H1 (cell line): Measurements from ENCODE around the gene GPSM1. TPM values are rescaled to one million over a fixed set of nuclear protein-coding genes. Genes with fewer than 3 reads are reported as not detected.
A peak's percentile ranks its signal among the peaks of the same experiment; 100 is the strongest.

Source experiments
- CTCF ChIA-PET: fragments of 300-600 bp; sonication (Branson Sonifier 250); formaldehyde crosslinking; loops from one replicate; lab custom pipeline; 2021; ENCODE audit not compliant: partially characterized antibody; lab: Charles Lee
- POLR2A ChIA-PET: fragments of 300-600 bp; sonication (Branson Sonifier 250); formaldehyde crosslinking; loops from one replicate; lab custom pipeline; 2021; ENCODE audit warnings: inconsistent platforms; ENCODE audit not compliant: partially characterized antibody; lab: Charles Lee
- DNase-seq, 2 experiments: peaks; one replicate each; pipeline versions ENCODE4 v3.0.0 to v3.0.0-alpha.2; 2010 to 2022; ENCODE audit warnings: low spot score in 2 of 2, low read depth in 1 of 2, mixed read lengths in 1 of 2
- FAIRE-seq: peaks from 2 replicates; lab custom pipeline; 2011; peaks lifted over from hg19 to GRCh38; lab: Jason Lieb, UNC
- H2AFZ ChIP-seq: 2 replicates; pipeline ENCODE4 v1.8.1; 2012; ENCODE audit warnings: low read length, inconsistent platforms
- H2AK5ac ChIP-seq: 2 replicates; pipeline ENCODE4 v1.6.1; 2013; ENCODE audit warnings: low read depth, low read length
- H2BK120ac ChIP-seq: replicated peaks from 2 replicates; pipeline ENCODE3; 2013; ENCODE audit warnings: low read depth, low read length, inconsistent platforms
- H2BK12ac ChIP-seq: 2 replicates; pipeline ENCODE4 v1.6.1; 2013; ENCODE audit warnings: low read depth, low read length
- H2BK15ac ChIP-seq: 2 replicates; pipeline ENCODE4 v1.6.1; 2013; ENCODE audit warnings: low read length
- H2BK20ac ChIP-seq: 2 replicates; pipeline ENCODE4 v1.6.1; 2013; ENCODE audit warnings: low read length
- H2BK5ac ChIP-seq: 2 replicates; pipeline ENCODE4 v1.6.1; 2013; ENCODE audit warnings: low read depth, low read length
- H3K14ac ChIP-seq: 2 replicates; pipeline ENCODE4 v1.6.1; 2013; ENCODE audit warnings: inconsistent platforms; ENCODE audit not compliant: insufficient read length
- H3K18ac ChIP-seq: 2 replicates; pipeline ENCODE4 v1.6.1; 2013; ENCODE audit warnings: low read length; ENCODE audit errors: extremely low read depth
- H3K23ac ChIP-seq: 2 replicates; pipeline ENCODE4 v1.6.1; 2013; ENCODE audit warnings: inconsistent platforms; ENCODE audit not compliant: insufficient read length
- H3K23me2 ChIP-seq: 2 replicates; pipeline ENCODE4 v1.6.1; 2013; ENCODE audit warnings: low read depth, low read length
- H3K27ac ChIP-seq: 2 replicates; pipeline ENCODE4 v1.6.1; 2011; ENCODE audit warnings: low read depth, low read length, inconsistent platforms
- H3K27me3 ChIP-seq, 4 experiments: replicated peaks in 1 of 4; 1 replicate in 1 of 4; 2 replicates in 3 of 4; pipeline versions ENCODE4 v1.6.1 to v1.8.1; 2011 to 2013; ENCODE audit warnings: low read length in 3 of 4, mild to moderate bottlenecking in 3 of 4, inconsistent platforms in 2 of 4, mixed read lengths in 2 of 4, moderate library complexity in 1 of 4; ENCODE audit not compliant: control insufficient read depth in 3 of 4, insufficient read depth in 3 of 4; ENCODE audit errors: extremely low read depth in 1 of 4
- H3K36me3 ChIP-seq, 4 experiments: 2 replicates each; pipeline versions ENCODE4 v1.6.1 to v1.8.1; 2011 to 2013; ENCODE audit warnings: mild to moderate bottlenecking in 4 of 4, low read length in 3 of 4, moderate library complexity in 2 of 4, control low read depth in 1 of 4, inconsistent platforms in 1 of 4; ENCODE audit not compliant: insufficient read depth in 4 of 4, control insufficient read depth in 2 of 4
- H3K4ac ChIP-seq: replicated peaks from 2 replicates; pipeline ENCODE3; 2013; ENCODE audit warnings: low read length, low read depth, mixed read lengths, inconsistent platforms; ENCODE audit not compliant: insufficient read length
- H3K4me1 ChIP-seq, 4 experiments: replicated peaks in 1 of 4; 1 replicate in 1 of 4; 2 replicates in 3 of 4; pipeline versions ENCODE4 v1.6.1 to v1.8.1; 2011 to 2013; ENCODE audit warnings: low read length in 3 of 4, inconsistent platforms in 2 of 4, mixed read lengths in 1 of 4; ENCODE audit not compliant: insufficient read depth in 4 of 4, control insufficient read depth in 3 of 4
- H3K4me2 ChIP-seq, 2 experiments: 2 replicates each; pipeline versions ENCODE4 v1.6.1 to v1.8.1; 2011 to 2013; ENCODE audit warnings: low read depth in 2 of 2, low read length in 2 of 2, control low read depth in 1 of 2, inconsistent platforms in 1 of 2, mild to moderate bottlenecking in 1 of 2; ENCODE audit not compliant: insufficient read depth in 1 of 2
- H3K4me3 ChIP-seq, 4 experiments: fragments of 200-600, 300-600 bp in 1 of 4; sonication (generic), shearing (Covaris generic), sonication (Bioruptor Twin) in 1 of 4; 2 replicates each; pipeline versions ENCODE4 v1.5.1 to v1.8.1; 2011 to 2016; ENCODE audit warnings: low read length in 4 of 4, low read depth in 3 of 4, control low read depth in 2 of 4, inconsistent platforms in 2 of 4, mild to moderate bottlenecking in 2 of 4, mixed read lengths in 1 of 4, moderate library complexity in 1 of 4; ENCODE audit not compliant: insufficient read depth in 2 of 4; ENCODE audit errors: extremely low read depth in 1 of 4
- H3K56ac ChIP-seq: replicated peaks from 2 replicates; pipeline ENCODE3; 2013; ENCODE audit warnings: low read depth, mild to moderate bottlenecking, mixed read lengths, low read length, inconsistent platforms; ENCODE audit not compliant: insufficient read length
- H3K79me1 ChIP-seq: 2 replicates; pipeline ENCODE4 v1.6.1; 2013; ENCODE audit warnings: low read depth, low read length, control low read depth
- H3K79me2 ChIP-seq, 2 experiments: 2 replicates each; pipeline versions ENCODE4 v1.6.1 to v1.8.1; 2012 to 2013; ENCODE audit warnings: low read length in 2 of 2, mild to moderate bottlenecking in 2 of 2, inconsistent platforms in 1 of 2; ENCODE audit not compliant: insufficient read depth in 2 of 2, control insufficient read depth in 1 of 2
- H3K9ac ChIP-seq, 4 experiments: replicated peaks in 1 of 4; 1 replicate in 1 of 4; 2 replicates in 3 of 4; pipeline versions ENCODE4 v1.6.1 to v1.8.1; 2011 to 2013; ENCODE audit warnings: low read depth in 3 of 4, low read length in 3 of 4, control low read depth in 2 of 4, mild to moderate bottlenecking in 2 of 4, moderate library complexity in 2 of 4, inconsistent platforms in 1 of 4; ENCODE audit errors: extremely low read depth in 1 of 4
- H3K9me3 ChIP-seq, 2 experiments: 2 replicates each; pipeline versions ENCODE4 v1.6.1 to v1.8.1; 2012 to 2013; ENCODE audit warnings: mild to moderate bottlenecking in 2 of 2, moderate library complexity in 2 of 2, control low read depth in 1 of 2, inconsistent platforms in 1 of 2, low read depth in 1 of 2, low read length in 1 of 2, mixed read lengths in 1 of 2; ENCODE audit not compliant: insufficient read depth in 2 of 2
- H4K20me1 ChIP-seq, 2 experiments: replicated peaks in 1 of 2; 2 replicates each; pipeline versions ENCODE3 to v1.8.1; 2011 to 2013; ENCODE audit warnings: inconsistent platforms in 2 of 2, low read length in 2 of 2, mild to moderate bottlenecking in 1 of 2; ENCODE audit not compliant: insufficient read depth in 2 of 2, control insufficient read depth in 1 of 2
- H4K5ac ChIP-seq: 2 replicates; pipeline ENCODE4 v1.6.1; 2013; ENCODE audit warnings: low read length, low read depth, mixed read lengths, inconsistent platforms; ENCODE audit not compliant: insufficient read length
- H4K8ac ChIP-seq: 2 replicates; pipeline ENCODE4 v1.8.0; 2013; ENCODE audit warnings: mild to moderate bottlenecking, moderate library complexity, low read length, inconsistent platforms; ENCODE audit not compliant: insufficient read depth; ENCODE audit errors: extremely low read depth
- H4K91ac ChIP-seq: replicated peaks from 2 replicates; pipeline ENCODE3; 2013; ENCODE audit warnings: low read length, mixed read lengths, inconsistent platforms; ENCODE audit not compliant: insufficient read length
- BACH1 ChIP-seq: IDR thresholded peaks from 2 replicates; pipeline ENCODE4 v1.6.1; 2012; ENCODE audit warnings: low read length, improper control_type of control experiment
- BCL11A ChIP-seq, 2 experiments: IDR thresholded peaks; one replicate each; pipeline ENCODE4 v1.6.1; 2011; ENCODE audit warnings: low read depth in 2 of 2, low read length in 2 of 2, mild to moderate bottlenecking in 2 of 2
- CEBPB ChIP-seq: IDR thresholded peaks from 2 replicates; pipeline ENCODE4 v1.6.1; 2012; ENCODE audit warnings: low read depth, low read length
- HDAC2 ChIP-seq, 2 experiments: fragments of 300-600 bp in 1 of 2; sonication (generic) in 1 of 2; IDR thresholded peaks; 2 replicates each; pipeline ENCODE4 v1.6.1; 2011 to 2012; ENCODE audit warnings: low read depth in 2 of 2, low read length in 2 of 2, mild to moderate bottlenecking in 2 of 2, moderate library complexity in 2 of 2, borderline replicate concordance in 1 of 2, inconsistent platforms in 1 of 2
- JUN ChIP-seq: IDR thresholded peaks from 2 replicates; pipeline ENCODE4 v1.6.1; 2011; ENCODE audit warnings: low read depth, mild to moderate bottlenecking, improper control_type of control experiment, low read length
- KDM1A ChIP-seq: fragments of 200-600, 300-600 bp; sonication (generic); IDR thresholded peaks from 2 replicates; pipeline ENCODE4 v1.7.1; 2016; ENCODE audit warnings: mild to moderate bottlenecking, low read length, borderline replicate concordance
- KDM4A ChIP-seq: IDR thresholded peaks from one replicate; pipeline ENCODE4 v1.7.1; 2012; ENCODE audit warnings: low read depth, mild to moderate bottlenecking, moderate library complexity, low read length, inconsistent platforms; ENCODE audit not compliant: severe bottlenecking
- PHF8 ChIP-seq: fragments of 200-600 bp; sonication (generic); conservative IDR thresholded peaks from 2 replicates; pipeline ENCODE4 v1.7.1; 2012; ENCODE audit warnings: low read depth, mild to moderate bottlenecking, inconsistent platforms, low read length, moderate library complexity
- RAD21 ChIP-seq, 2 experiments: IDR thresholded peaks in 1 of 2; conservative IDR thresholded peaks in 1 of 2; 2 replicates each; pipeline ENCODE4 v1.6.1; 2011; ENCODE audit warnings: low read depth in 2 of 2, low read length in 2 of 2, improper control_type of control experiment in 1 of 2, inconsistent platforms in 1 of 2, mild to moderate bottlenecking in 1 of 2, moderate library complexity in 1 of 2
- RFX5 ChIP-seq: IDR thresholded peaks from 2 replicates; pipeline ENCODE4 v1.6.1; 2011; ENCODE audit warnings: low read depth, low read length, improper control_type of control experiment, borderline replicate concordance
- SIX5 ChIP-seq: IDR thresholded peaks from 2 replicates; pipeline ENCODE4 v1.6.1; 2011; ENCODE audit warnings: mild to moderate bottlenecking, low read depth, low read length
- SP2 ChIP-seq: IDR thresholded peaks from 2 replicates; pipeline ENCODE4 v1.6.1; 2012; ENCODE audit warnings: mild to moderate bottlenecking, low read length, inconsistent platforms
- TCF12 ChIP-seq: IDR thresholded peaks from 2 replicates; pipeline ENCODE4 v1.6.1; 2011; ENCODE audit warnings: low read depth, mild to moderate bottlenecking, low read length
- TEAD4 ChIP-seq: IDR thresholded peaks from 2 replicates; pipeline ENCODE4 v1.6.1; 2012; ENCODE audit warnings: low read depth, low read length, inconsistent platforms, mixed read lengths
- WGBS, 2 experiments: shearing (Covaris generic) in 1 of 2; methylation state at CpG; one replicate each; pipeline versions ENCODE4 v1.1.6 to v1.1.7; 2013 to 2015; ENCODE audit warnings: low lambda C conversion rate in 2 of 2, mixed read lengths in 2 of 2, inconsistent platforms in 1 of 2, low coverage in 1 of 2, missing lambda C conversion rate in 1 of 2; ENCODE audit not compliant: insufficient replicate concordance in 2 of 2, insufficient coverage in 1 of 2, insufficient read length in 1 of 2; ENCODE audit errors: extremely low coverage in 1 of 2, missing lambda C conversion rate in 1 of 2; 5-methylcytosine and 5-hydroxymethylcytosine counted together
- polyA plus RNA-seq, 7 experiments: library from polyadenylated mRNA; depleted of rRNA in 3 of 7; stranded (reverse) in 5 of 7; unstranded in 2 of 7; fragments of >200 nt in 5 of 7; fragments of 200-250 nt in 2 of 7; gene quantifications; 1 replicate in 5 of 7; 2 replicates in 1 of 7; 4 replicates in 1 of 7; pipeline versions ENCODE4 v1.2.1 to v1.2.3, GENCODE V29; 2011 to 2013; ENCODE audit warnings: missing spikeins in 2 of 7, mixed read lengths in 2 of 7
- total RNA-seq: library from RNA; stranded (reverse); fragmentation: NEBNext Ultra II Directional; extraction: Animal tissue kit (Norgen Biotek cat#: 25700); gene quantifications from 2 replicates; pipeline ENCODE4 v1.2.1, GENCODE V29; 2021

Gene GPSM1
- total and polyA plus RNA-seq, 2 of the 8 experiments (the other 6 are each of a cell fraction or from before 2014, with no cell fraction given): 12.8 to 18.0 TPM

DNA sequence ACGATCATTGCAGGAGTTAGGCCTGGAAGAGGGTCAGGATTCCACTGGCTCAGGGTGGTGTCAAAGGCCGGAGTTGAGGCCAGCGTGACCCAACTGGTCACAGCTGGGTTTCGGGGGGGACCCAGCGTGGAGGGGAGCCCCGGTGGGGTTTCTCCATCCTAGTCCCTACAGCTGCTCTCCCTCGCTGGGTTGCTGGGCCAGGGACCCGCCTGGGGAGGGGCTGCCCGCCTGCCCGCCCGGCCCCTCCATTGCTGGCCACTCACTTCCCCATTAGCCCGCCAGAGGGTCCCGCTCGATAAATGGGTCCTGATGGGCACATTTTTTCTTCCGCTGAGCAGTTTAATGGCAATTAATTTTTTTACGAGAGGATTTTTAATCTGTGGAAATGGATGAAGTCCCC is 32.3 kb upstream of the GPSM1 start:
- Histone ChIP-seq H3K27ac (no peak overlapping the region), H4K20me1 (peaks cover 0 to 15% of the 10 kb centered on the region in 2 experiments), H3K23me2 (peaks cover 11% of the 10 kb centered on the region; the same call in 1 of the 2 replicates), H2AK5ac (no peak overlapping the region), H3K4me1 (no peaks in the 10 kb centered on the region; a peak in 1 of 7 replicates), H3K4me3 (no peak overlapping the region), H3K79me1 (no peaks in the 10 kb centered on the region), H3K4ac (no peak overlapping the region), H3K18ac (no peak overlapping the region), H3K79me2 (no peaks in the 10 kb centered on the region), H2BK12ac (no peak overlapping the region), H4K5ac (no peak overlapping the region), H2BK20ac (no peak overlapping the region), H3K9me3 (peaks cover 4 to 10% of the 10 kb centered on the region in 2 experiments; a peak in 2 of 4 replicates), H2AFZ (no peak overlapping the region), H3K9ac (no peak overlapping the region), H3K36me3 (no peaks in the 10 kb centered on the region; a peak in 1 of 8 replicates), H2BK5ac (no peak overlapping the region), H2BK120ac (no peak overlapping the region), H3K23ac (no peak overlapping the region), H3K56ac (no peak overlapping the region), H3K4me2 (no peak overlapping the region), H3K27me3 (no peaks in the 10 kb centered on the region), H4K91ac (no peak overlapping the region), H3K14ac (no peak overlapping the region), H4K8ac (0 out of 2 replicates have a peak overlapping the region, but pooled peaks have one; percentile 35), H2BK15ac (no peak overlapping the region)
- no peak for FAIRE-seq
- 93% methylated on average over 15 of the region's 16 CpGs; no CpG with 5 or more reads in 1 of the 2 experiments for WGBS, 2 experiments
- POLR2A ChIA-PET: no interaction called here
- DNase-seq: no peak
- CTCF ChIA-PET: interaction anchor here (0.7 to 2.1 kb wide), 2 partner anchors 11 to 93 kb away, joined by 3 to 10 read pairs; no protein-coding TSS in a partner anchor
- TF ChIP-seq JUN (no peak), SP2 (no peak), KDM1A (no peak), BACH1 (no peak), TCF12 (no peak), CEBPB (no peak), TEAD4 (no peak), RAD21 (IDR thresholded peaks at IDR 0.05 in 1 of 2, conservative IDR thresholded peaks at IDR 0.05 in 1 of 2; ENCODE audit: low read depth in 2 of 2, low read length in 2 of 2) (no peak), SIX5 (no peak), PHF8 (no peak), RFX5 (no peak), KDM4A (no peak), HDAC2 (IDR thresholded peaks at IDR 0.05; ENCODE audit: borderline replicate concordance in 1 of 2, low read depth in 2 of 2, low read length in 2 of 2) (no peak), BCL11A (IDR thresholded peaks at IDR 0.05; ENCODE audit: low read depth in 2 of 2, low read length in 2 of 2) (no peak)
